Renal cortex interstitium (tissue), 11 donors: ENCODE measurements around the gene FBXW8. TPM values are rescaled to one million over a fixed set of nuclear protein-coding genes. Genes with fewer than 3 reads are reported as not detected.

Experiments used
- DNase-seq, 11 donors: peaks; one replicate each; pipeline ENCODE4 v3.0.0-alpha.2; 2013; ENCODE audit warnings: low read depth in 9 of 11, low spot score in 4 of 11; ENCODE audit errors: extremely low read depth in 1 of 11
- polyA plus RNA-seq, 3 donors: library from polyadenylated mRNA; unstranded; fragments of 120-200 nt; gene quantifications; one replicate each; pipeline ENCODE4 v1.2.1, GENCODE V29; 2013; ENCODE audit not compliant: insufficient read length in 3 of 3

FBXW8 gene
- polyA plus RNA-seq, 3 donors = 24.4 to 25.3 (median 24.4) TPM

DNA sequence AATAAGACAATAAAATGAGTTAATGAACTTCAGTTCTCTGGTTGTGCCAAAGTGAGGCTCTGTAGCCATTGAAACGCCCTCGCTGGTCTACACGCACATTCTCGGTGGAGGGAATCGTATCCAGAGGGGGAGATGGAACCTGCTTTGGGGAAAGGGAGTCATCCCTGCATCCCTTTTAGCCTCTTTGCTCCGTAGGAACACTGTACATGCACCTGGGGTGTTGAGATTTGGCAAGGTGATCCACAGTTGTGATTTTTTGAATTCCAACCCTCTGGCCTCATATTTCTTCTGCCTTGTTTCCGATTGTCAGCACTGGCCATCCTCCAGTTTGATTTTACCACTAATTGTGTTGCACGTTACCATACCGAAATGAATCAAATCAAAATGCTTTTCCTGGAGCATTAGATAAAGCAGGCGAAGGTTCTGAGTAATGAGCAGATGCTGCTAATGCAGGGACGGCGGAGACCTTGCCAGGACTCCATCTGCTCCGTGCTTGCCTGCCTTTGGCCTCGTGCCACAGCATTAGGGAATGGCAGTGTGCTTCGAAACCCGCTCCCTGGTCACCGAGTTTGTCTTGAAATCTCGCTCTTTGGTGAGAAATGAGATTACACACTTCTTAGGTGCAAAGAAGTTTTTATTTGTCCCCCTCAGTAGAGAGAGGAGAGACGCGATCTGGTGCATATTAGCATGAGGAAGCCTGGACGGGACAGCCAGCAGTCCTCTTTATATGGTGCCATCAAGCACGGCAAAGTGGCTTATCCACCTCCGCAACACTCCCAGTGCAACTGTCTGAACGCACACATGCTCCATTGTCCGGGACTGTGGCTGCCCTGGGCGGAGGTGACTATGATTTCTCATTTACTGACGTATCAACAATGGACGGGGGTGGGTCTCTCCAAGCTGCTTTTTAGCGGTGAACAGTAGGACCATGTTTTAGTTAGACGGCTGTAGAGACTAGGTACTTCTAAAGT, 59.1 kb downstream of the FBXW8 start:
- DNase-seq = no peak

DNA sequence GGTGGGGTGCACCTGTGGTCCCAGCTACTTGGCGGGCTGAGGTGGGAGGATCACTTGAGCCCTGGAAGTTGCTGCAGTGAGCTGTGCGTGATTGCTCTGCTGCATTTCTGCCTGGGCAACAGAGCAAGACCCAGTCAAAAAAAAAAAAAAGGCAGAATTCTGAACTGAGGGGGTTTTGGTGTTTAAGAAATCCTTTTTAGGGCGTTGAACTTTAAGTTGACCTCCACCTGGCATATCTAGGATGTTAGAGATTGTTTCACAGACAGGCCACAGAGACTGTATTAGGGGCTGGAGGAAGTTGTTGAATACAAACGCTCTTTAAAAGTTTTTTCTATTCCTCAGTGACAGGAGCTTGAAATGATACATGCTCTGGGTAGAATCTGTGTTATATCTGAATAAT, 60.5 kb downstream of the FBXW8 start:
- DNase-seq = no peak

GRCh38 chr12:116975779-116976393, 65.1 kb downstream of the FBXW8 start:
- DNase-seq = no peak

DNA sequence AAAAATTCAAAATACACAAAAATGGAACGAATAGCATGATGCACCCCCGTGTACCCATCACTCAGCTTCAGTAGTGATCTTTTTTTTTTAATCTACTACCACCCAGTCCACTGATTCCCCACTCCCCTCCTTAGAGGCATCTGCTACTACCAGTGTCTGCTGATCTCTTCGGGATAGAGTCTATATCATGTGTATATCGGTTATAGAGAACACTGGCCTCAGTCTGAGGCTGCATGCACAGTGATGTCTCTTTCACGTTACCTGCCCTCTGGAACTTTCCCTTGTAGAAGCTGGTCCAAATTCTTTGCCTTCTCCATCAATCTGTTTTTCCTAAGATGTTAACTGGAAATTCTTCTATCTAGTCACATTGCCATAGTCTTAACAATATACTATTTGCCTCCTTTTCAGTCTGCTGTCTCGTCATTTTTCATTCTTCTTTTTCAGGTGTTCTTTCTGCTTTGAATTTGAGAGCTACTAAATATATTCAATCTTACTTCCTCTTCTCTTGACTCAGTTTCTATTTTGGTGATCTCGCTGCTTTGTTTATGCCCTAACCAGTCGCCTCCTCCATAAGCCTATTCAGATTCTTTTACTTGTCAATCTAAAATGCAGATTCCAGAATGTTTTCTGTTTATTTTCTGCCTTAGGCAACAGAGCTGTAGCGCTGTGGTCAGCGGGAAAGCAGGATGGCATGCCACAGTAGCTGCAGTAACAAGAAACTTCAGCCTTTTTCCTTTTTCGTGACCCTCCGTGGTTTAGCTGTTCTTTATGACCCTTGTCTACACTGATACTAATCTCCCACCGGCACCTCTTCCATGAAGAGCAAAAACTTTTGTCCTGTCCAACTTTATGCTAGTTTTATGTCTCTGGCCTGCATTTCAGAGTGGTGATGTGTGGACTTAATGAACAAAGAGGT, 67.0 kb downstream of the FBXW8 start:
- DNase-seq = peak in 1 of 11 donors; percentile 7

- DNase-seq = peak in 2 of 11 donors; percentile 25 to 41
These were observed 68.2 kb downstream of the FBXW8 start for GRCh38 chr12:116978791-116979508.

DNA sequence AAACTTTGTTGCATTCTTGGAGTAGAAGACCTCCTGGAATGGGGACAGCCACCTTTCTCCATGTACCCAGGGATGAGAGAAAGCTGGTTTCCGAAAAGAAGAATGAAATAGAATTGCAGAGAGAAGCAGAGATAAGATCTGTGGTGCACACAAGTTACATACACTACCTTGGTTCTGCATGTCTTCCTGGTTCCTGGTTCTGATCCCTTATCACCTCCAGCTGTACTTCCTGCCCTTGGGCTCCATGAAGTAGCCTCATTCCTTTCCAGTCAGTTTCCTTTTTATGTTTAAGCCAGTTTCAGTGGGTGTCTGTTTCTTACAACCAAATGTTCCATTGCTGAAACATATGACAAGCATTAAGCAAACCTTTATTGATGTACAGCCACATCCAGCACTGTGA, 69.3 kb downstream of the FBXW8 start:
- DNase-seq = no peak

DNA sequence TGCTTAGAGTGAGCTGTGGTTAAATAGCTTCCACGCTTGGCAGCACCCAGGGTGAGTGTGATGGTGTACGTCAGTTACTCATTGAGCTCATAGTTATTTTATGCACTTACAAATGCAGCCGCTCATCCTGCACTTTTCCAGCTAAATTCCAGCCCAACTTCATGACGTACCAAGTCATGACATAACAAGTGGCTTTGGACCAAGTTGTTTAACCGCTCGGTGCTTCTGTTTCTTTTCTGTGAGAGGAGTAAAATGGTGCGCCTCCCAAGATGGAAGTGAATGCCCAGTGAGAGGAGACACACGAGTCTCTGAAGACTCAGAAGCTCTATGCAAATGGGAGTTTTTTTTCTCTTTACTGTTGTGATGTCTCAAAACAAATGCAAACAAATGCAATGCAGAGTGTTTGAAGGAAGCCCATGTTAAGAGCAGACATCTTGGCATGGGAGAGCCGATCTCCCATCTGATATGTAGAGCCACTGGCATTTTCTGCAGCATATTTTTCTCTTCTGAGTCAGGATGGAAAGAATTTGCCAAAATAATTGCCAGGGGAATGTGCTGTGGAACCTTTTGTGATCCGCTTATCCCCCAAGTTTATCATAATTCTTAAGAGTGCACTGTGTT, 72.2 kb downstream of the FBXW8 start:
- peak in 1 of 11 donors; percentile 2 for DNase-seq

DNA sequence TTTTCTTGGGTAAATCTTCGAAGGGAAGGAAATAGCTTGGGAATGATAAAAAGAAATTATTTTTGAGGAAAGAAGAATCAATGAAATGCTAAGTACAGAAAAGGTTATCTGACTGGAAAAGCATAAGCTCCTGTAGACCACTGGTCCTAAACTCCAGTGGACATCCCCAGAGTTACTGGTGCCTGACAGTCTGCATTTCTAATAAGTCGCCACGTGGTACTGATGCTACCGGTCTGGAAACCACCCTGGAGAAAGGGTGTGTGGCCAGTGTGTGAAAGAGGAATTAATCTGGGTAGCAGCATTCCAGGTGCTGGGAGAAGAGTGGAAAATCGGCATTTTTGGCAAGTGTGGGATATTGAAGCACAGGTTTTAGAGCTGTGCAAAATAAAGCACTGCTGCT, 73.3 kb downstream of the FBXW8 start:
- no peak for DNase-seq

GRCh38 chr12:116990329-116990728, 79.6 kb downstream of the FBXW8 start:
- DNase-seq = no peak

DNA sequence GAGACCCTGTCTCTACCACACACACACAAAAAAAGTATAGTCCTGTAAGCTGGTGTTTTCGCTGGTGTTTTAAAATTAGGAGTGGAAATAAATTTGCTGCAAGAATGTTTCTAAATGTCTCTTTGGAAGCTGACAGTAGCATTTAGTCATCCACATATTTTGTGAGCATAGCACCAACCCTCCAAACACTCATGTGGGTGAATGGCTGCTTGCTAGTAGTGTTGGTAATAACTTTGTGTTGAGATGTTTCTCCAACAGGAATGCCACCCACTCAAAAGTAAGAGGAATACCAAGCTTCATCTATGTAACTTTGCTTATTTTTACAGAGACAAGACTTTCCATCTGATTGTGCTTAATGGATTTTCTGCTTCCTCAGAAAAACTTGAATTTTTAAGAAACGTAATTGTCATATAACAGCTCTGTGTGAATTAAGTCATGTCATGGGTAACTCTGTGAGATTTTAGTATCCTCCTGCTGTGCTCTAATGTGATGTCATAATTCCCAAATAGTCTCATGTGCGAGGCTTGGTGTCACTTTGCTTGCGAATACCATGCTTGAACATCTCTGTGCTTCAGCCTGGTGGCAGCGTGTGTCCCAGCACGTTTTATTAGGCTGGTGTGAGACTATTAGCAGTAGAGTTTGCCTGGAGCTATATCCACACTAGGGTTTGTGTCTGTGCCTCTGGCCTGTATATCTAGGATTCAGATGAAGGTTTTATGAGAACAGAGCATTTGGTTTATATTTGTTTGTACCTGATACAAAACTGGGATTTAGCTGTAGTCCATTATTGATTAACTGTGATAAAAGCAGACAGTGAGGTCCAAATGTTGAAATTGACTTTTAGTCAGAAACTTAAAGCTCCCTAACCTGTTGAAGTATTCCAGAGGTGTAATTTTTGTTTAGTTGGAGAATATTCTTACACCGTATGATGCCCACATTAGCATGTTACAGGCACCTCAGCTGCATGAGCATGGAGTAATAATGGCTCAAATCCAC, 80.5 kb downstream of the FBXW8 start:
- DNase-seq = no peak

GRCh38 chr12:116996093-116996492, 85.3 kb downstream of the FBXW8 start:
- no peak for DNase-seq

DNA sequence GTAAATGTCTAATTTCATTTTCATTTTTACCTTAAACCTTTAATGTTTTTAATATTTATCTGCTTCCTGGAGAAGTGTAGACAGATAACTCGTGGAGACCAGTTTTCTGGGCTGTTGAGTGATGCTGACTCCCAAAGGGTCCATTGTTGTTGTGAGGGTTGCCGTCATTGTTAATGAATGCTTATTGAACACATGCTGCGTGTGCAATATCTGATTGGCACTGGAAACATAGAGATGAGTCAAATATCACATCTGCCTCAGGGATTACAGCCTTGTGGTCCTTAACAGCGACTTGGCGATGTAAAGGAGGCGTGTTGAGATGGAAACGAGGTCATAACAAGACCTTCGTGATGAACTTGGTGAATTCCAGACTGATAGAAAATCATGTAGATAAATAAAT, 85.9 kb downstream of the FBXW8 start:
- DNase-seq = no peak

DNA sequence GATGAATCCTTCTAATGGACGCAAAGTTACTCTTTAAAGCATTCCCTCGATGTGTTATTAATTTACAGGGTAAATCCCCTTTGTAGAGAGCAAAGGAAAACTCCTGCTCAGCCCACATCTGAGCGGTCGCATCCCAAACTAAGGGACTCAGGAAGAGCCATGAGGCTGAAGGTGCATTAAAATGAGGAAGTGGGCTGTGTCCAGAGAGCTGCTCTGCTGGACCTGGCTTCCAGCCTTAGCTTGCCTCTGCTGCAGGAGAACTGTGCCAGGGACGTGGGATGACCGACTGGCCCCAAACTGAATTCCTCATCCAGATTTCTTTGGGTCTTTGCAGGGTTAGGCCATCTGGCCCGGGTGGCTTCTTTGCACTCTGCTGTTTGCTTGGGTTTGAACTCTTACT, 88.3 kb downstream of the FBXW8 start:
- DNase-seq = no peak

DNA sequence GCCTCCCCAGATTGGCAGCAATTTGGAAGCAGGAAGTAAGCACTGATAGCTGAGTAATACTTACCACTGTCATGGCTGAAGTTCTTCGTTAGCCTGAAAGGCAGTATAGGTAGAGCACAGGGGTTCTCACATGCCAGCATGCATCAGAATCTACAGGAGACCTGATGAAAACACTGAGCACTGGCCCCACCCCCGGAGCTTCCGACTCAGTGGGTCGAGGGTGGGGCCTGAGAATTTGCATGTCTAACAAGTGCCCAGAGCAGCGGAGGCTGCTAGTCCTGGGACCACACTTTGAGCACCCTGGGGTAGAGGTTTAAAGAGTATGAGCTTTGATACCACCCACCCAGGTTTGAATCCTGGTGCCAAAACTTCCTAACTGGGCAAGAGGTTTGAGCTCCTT, 89.6 kb downstream of the FBXW8 start:
- no peak for DNase-seq

DNA sequence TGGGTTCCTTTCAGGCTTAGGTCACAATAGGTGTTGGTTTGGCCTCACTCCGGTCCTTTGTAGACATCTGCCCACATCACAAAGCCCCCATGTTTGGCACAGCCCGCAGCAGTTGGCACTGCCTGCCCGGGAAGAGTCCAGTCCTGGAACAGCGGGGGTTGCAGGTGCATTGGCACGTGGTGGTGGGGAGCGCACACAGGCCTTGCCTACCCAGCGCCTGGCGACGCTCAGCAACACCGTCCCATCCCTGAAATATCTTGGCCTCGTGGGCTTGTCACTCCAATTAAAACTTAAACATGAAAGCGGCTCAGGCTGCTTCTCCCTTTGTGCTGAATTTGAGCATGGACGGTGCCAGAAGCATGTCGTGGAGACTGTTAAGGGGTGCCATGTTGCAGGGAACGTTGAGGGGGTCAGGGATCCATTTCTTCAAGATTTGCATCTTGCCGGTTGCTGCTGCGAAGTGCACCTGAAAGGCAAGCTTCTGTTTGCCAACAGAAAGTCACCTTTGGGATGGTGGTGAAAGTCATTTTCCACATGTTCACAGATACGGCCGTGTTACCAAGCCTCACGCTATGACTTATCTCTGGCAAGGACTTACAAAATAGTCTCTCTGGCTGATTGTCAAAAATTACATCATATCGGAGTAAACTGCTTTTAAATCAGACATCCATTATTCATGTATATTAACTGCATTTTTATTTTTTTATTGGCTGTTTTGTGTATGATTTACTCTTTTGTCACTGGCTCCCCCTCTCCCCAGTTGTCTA, 91.5 kb downstream of the FBXW8 start:
- no peak for DNase-seq

DNA sequence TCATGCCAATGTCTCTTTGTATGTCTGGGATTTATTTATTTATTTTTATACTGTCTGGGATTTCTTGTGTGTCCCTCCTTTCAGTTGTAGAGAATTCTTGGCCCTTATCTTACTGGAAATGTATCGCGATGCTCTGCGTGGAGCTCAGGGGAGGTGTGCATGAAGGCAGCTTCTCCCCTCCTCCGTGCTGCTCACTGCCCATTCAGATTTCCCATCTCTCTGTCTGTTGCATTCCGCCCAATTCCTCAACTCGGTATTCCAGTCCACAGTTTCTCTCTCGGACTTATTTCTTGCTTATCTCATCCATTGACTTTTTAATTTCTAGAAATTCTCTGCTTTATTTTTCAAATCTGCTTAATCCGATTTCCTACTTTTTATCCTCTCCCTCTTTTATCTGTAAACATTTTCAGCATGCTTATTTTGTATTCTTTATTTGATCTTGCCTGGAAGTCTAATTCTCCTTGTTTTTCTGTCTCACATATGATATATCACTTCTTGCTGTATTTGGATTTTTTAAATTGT, 93.2 kb downstream of the FBXW8 start:
- DNase-seq = no peak
